HG03095 (cell line): ENCODE data around the gene TMEM156.
"Not testable (repeated sequence)": the region's sequence is repeated elsewhere in the genome, so short reads cannot be mapped to it uniquely, and the experiment has no call there.

Source experiments
- ATAC-seq: cut with Tn5 transposase; IDR thresholded peaks from one replicate; pipeline ENCODE4 v1.9.1; 2021; ENCODE audit warnings: moderate library complexity; ENCODE audit not compliant: unreplicated experiment

The TMEM156 gene

GRCh38 chr4:39043861-39044363, 11.7 kb upstream of the TMEM156 start:
- no peak for ATAC-seq

GRCh38 chr4:39043058-39043860, 11.1 kb upstream of the TMEM156 start:
- no peak for ATAC-seq

- no peak for ATAC-seq
Observed at GRCh38 chr4:39042366-39042765, 10.2 kb upstream of the TMEM156 start.

- no peak for ATAC-seq
Observed at GRCh38 chr4:39039108-39039507, 6.9 kb upstream of the TMEM156 start.

GRCh38 chr4:39037941-39038340, 5.7 kb upstream of the TMEM156 start:
- ATAC-seq, result no peak

DNA sequence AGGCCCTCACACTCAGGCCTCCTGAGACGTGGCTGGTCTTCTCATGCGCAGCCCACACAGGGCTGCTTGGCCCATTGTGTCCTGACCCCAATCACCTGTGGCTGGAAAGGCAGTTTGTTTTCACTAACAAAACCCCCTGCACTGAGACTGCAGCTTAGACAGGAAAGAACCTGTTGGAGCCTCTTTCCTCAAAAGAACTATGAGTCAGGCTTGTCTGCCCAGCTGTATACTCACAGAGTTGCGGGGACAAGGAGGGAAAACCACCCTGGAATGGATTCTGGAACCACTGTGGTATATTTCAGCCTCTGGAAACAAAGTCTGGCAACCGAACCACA, 5.2 kb upstream of the TMEM156 start:
- ATAC-seq, result no peak

GRCh38 chr4:39036172-39036571, 4.0 kb upstream of the TMEM156 start:
- ATAC-seq, result no peak

GRCh38 chr4:39031590-39032020, 604 bp downstream of the TMEM156 start:
- not testable (repeated sequence) for ATAC-seq

- ATAC-seq, result no peak
Observed at GRCh38 chr4:39030725-39031124, 1.5 kb downstream of the TMEM156 start.

DNA sequence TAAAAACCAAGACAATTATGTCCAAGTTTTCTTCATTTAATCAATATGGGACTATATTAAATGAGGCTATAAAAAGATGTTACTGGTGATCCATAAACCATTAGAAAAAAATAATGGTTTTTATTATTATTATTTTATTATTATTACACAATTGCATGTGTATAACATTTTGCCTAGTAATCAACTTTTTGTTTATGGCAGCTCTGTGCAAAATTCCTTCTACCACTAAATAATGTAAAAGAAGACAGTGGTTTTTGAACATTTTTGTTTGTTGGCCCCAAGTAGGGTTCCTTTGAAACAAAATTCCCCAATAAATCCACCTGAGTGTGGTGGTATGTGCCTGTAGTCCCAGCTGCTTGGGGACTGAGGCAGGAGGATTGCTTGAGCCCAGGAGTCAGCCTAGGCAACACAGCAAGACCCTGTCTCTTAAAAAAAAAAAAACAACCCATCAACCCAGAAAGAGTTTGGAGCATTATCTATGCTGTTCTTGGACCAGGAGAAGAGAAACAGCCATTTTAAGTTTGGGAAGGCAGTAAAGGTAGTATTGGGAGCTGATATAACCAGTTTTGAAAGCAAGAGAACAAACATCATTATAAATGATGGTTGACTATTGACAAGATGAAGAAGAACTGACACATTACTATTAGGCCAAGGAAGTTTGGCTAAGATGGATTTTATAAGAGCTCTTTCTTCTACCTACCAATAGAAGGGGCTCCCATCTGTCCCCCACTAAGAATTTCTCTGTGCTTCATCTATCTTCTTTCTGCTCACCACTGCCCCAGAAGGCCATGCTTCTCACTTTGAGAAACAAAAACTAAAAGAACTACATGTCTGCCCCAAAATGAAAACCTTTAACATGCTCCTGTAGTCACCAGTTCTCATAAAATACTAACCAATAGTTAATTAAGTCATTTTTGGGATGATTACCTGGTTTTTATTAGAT, 2.2 kb downstream of the TMEM156 start:
- peak; percentile 36 for ATAC-seq

GRCh38 chr4:39026096-39026495, 6.1 kb downstream of the TMEM156 start:
- ATAC-seq, result no peak

DNA sequence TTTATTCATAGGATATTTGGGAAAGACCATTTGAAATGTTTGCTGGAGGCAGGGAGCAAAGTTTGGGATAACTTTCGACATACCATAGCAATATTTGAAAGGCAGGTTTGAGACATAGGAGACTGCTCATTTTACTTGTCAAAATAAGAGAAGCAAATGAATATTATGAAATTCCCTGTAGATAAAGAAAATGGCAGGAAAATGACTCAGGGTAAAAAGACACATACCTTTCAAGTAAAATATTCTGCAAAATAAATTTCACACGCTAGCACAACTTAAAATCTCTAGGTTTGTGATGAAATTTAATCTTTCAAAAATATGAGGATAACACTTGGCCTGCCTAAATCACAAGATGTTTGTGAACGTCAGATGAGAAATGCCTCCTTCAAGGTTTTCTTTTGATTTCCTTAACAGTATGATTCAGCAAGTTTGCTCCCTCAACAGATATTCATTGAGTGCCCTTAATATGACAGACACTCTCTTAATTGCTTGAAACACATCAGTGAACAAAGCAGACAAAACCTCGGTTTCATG, 6.6 kb downstream of the TMEM156 start:
- ATAC-seq, result no peak

GRCh38 chr4:39024311-39024865, 7.8 kb downstream of the TMEM156 start:
- ATAC-seq, result no peak

GRCh38 chr4:39023059-39023458, 9.2 kb downstream of the TMEM156 start:
- ATAC-seq, result no peak

DNA sequence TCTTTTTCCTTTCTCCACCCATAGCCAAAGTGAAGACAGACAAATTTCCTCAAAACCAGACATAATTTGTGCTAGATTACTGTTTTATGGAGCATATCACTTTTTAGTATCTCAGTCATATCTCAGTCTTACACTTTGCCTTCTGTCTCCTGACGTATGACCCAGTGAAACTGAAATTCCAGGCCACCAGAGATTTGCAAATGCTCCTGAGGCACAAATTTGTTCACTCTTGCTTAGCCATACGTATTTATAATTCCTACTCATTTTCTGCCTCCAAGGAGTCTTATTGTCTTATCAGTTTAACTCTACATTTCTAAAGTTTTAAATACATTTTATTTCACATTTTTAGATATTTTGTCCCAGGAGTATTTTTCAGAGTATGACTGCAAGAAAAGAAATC, 10.0 kb downstream of the TMEM156 start:
- ATAC-seq, result no peak

DNA sequence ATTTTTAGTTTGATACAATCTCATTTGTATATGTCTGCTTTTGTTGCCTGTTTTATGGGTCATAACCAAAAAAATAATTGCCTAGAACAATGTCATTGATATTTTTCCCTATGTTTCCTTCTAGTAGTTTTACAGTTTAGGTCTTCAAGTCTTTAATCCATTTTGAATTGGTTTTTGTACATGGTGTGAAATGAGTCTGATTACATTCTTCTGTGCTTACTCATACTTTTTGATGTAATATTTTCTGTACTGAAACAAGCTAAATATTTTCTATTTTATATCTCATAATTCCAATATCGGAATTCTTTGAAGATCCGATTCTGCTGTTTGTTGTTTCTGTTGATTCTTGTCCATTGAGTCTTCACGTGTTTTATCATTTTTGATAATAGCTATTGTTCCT, 10.6 kb downstream of the TMEM156 start:
- no peak for ATAC-seq

GRCh38 chr4:39020130-39020529, 12.1 kb downstream of the TMEM156 start:
- ATAC-seq, result no peak

DNA sequence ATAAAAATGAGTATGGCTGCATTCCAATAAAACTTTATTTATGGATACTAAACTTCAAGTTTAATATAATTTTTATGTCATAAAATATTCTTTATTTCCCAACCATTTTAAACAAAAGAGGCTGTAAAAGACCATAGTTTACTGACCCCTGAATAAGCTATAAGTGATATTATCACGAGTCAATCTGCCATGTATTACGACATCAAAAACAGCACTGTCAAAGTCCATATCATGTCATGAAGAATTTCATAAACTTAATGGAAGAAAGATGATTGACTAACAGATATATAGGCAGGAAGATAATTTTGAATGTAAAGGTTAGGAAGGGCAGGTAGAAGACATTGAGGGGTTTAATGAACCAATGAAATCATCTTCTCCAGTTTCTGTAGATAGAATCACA, 18.2 kb downstream of the TMEM156 start:
- ATAC-seq, result no peak

- no peak for ATAC-seq
Observed at GRCh38 chr4:39004758-39005157, 27.5 kb downstream of the TMEM156 start.

DNA sequence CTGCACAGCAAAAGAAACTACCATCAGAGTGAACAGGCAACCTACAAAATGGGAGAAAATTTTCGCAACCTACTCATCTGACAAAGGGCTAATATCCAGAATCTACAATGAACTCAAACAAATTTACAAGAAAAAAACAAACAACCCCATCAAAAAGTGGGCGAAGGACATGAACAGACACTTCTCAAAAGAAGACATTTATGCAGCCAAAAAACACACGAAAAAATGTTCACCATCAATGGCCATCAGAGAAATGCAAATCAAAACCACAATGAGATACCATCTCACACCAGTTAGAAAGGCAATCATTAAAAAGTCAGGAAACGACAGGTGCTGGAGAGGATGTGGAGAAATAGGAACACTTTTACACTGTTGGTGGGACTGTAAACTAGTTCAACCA, 30.2 kb downstream of the TMEM156 start:
- ATAC-seq, result not testable (repeated sequence)

DNA sequence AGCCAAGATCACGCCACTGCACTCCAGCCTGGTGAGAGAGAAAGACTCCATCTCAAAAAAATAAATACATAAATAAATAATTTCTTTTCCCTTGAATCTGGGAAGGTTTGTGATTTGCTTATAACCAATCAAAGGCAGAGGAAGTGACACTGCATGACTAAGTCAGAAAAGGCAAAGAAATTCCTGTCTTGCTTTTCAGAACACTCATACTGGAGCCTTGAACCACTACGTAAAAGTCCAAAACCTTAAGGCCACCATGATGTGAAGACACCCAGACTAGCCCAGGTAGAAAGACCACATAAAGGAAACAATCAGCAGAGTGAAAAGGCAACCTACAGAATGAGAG, 36.6 kb downstream of the TMEM156 start:
- no peak for ATAC-seq
